HEK293 (cell line): ENCODE results near the gene PPP1R15B.

Experiments
- CTCF ChIA-PET: fragments of 350-600 bp; formaldehyde crosslinking; extraction: SDS; loops from one replicate; lab custom pipeline; 2021; ENCODE audit warnings: antibody characterized with exemption; lab: Yijun Ruan, JAX
- POLR2A ChIA-PET: fragments of 300-600 bp; formaldehyde crosslinking; extraction: SDS; loops from one replicate; lab custom pipeline; 2020; ENCODE audit warnings: antibody characterized with exemption, inconsistent platforms; lab: Yijun Ruan, JAX
- H3K27ac ChIP-seq: fragments of 200-500 bp; sonication (Bioruptor generic); 2 replicates; pipeline ENCODE4 v1.5.1; 2014; ENCODE audit warnings: low read depth, low read length, control low read depth, inconsistent platforms; ENCODE audit errors: extremely low read depth
- H3K36me3 ChIP-seq, 2 experiments: fragments of 200-500 bp in 1 of 2; sonication (Bioruptor generic) in 1 of 2; 1 replicate in 1 of 2; 2 replicates in 1 of 2; pipeline ENCODE4 v1.5.1; 2014 to 2017; ENCODE audit warnings: inconsistent platforms in 2 of 2, low read length in 2 of 2; ENCODE audit not compliant: control insufficient read depth in 2 of 2, insufficient read depth in 1 of 2
- H3K4me1 ChIP-seq: fragments of 200-500 bp; sonication (Bioruptor generic); 2 replicates; pipeline ENCODE4 v1.5.1; 2014; ENCODE audit warnings: mild to moderate bottlenecking, low read length, inconsistent platforms; ENCODE audit not compliant: control insufficient read depth, insufficient read depth
- H3K4me3 ChIP-seq: 2 replicates; pipeline ENCODE4 v1.5.1; 2011; ENCODE audit warnings: low read depth, mild to moderate bottlenecking, control low read depth, low read length, moderate library complexity
- H3K9me3 ChIP-seq: fragments of 200-500 bp; sonication (Bioruptor generic); 2 replicates; pipeline ENCODE4 v1.5.1; 2014; ENCODE audit warnings: low read depth, low read length, inconsistent platforms; ENCODE audit not compliant: control insufficient read depth, insufficient read depth
- CTCF ChIP-seq: fragments of 450-650 bp; formaldehyde crosslinking; IDR thresholded peaks from 2 replicates; pipeline ENCODE4 v1.5.1; 2016; ENCODE audit warnings: missing biosample characterization, missing genetic modification characterization
- EGR2 ChIP-seq: fragments of 450-650 bp; formaldehyde crosslinking; IDR thresholded peaks from 2 replicates; pipeline ENCODE4 v1.5.1; 2016; ENCODE audit warnings: low read depth, missing biosample characterization, missing genetic modification characterization
- GLI4 ChIP-seq: fragments of 450-650 bp; formaldehyde crosslinking; IDR thresholded peaks from 2 replicates; pipeline ENCODE4 v1.5.1; 2016; ENCODE audit warnings: missing biosample characterization, missing genetic modification characterization
- GLIS1 ChIP-seq: fragments of 450-650 bp; formaldehyde crosslinking; IDR thresholded peaks from 2 replicates; pipeline ENCODE4 v1.5.1; 2016; ENCODE audit warnings: missing biosample characterization, missing genetic modification characterization
- GLIS2 ChIP-seq: fragments of 450-650 bp; formaldehyde crosslinking; IDR thresholded peaks from 2 replicates; pipeline ENCODE4 v1.5.1; 2016; ENCODE audit warnings: missing biosample characterization, missing genetic modification characterization
- HOXC10 ChIP-seq: sonication (generic); formaldehyde crosslinking; IDR thresholded peaks from 2 replicates; pipeline ENCODE4 v1.8.1; 2023; ENCODE audit warnings: mild to moderate bottlenecking, missing genetic modification reagents
- PATZ1 ChIP-seq: fragments of 450-650 bp; formaldehyde crosslinking; IDR thresholded peaks from 2 replicates; pipeline ENCODE4 v1.5.1; 2016; ENCODE audit warnings: missing biosample characterization, missing genetic modification characterization
- SCRT2 ChIP-seq: fragments of 450-650 bp; formaldehyde crosslinking; IDR thresholded peaks from 2 replicates; pipeline ENCODE4 v1.5.1; 2016; ENCODE audit warnings: missing biosample characterization, missing genetic modification characterization
- SP2 ChIP-seq: fragments of 450-650 bp; formaldehyde crosslinking; IDR thresholded peaks from 2 replicates; pipeline ENCODE4 v1.5.1; 2016; ENCODE audit warnings: missing biosample characterization, missing genetic modification characterization
- SP3 ChIP-seq: fragments of 450-650 bp; formaldehyde crosslinking; IDR thresholded peaks from 2 replicates; pipeline ENCODE4 v1.5.1; 2016; ENCODE audit warnings: missing biosample characterization, missing genetic modification characterization
- ZBTB21 ChIP-seq: fragments of 450-650 bp; formaldehyde crosslinking; IDR thresholded peaks from 2 replicates; pipeline ENCODE4 v1.5.1; 2017; ENCODE audit warnings: missing biosample characterization, missing genetic modification characterization
- ZBTB48 ChIP-seq: fragments of 450-650 bp; formaldehyde crosslinking; IDR thresholded peaks from 2 replicates; pipeline ENCODE4 v1.5.1; 2016; ENCODE audit warnings: missing biosample characterization, missing genetic modification characterization
- ZEB2 ChIP-seq: fragments of 450-650 bp; formaldehyde crosslinking; IDR thresholded peaks from 2 replicates; pipeline ENCODE4 v1.5.1; 2016; ENCODE audit warnings: missing biosample characterization, missing genetic modification characterization
- ZFP3 ChIP-seq: fragments of 450-650 bp; formaldehyde crosslinking; IDR thresholded peaks from 2 replicates; pipeline ENCODE4 v1.5.1; 2016; ENCODE audit warnings: low read depth, missing biosample characterization, missing genetic modification characterization
- ZFP37 ChIP-seq: fragments of 450-650 bp; formaldehyde crosslinking; IDR thresholded peaks from 2 replicates; pipeline ENCODE4 v1.5.1; 2016; ENCODE audit warnings: missing biosample characterization, missing genetic modification characterization
- ZNF140 ChIP-seq: fragments of 450-650 bp; formaldehyde crosslinking; IDR thresholded peaks from 2 replicates; pipeline ENCODE4 v1.5.1; 2016; ENCODE audit warnings: missing biosample characterization, missing genetic modification characterization
- ZNF148 ChIP-seq: fragments of 450-650 bp; formaldehyde crosslinking; IDR thresholded peaks from 2 replicates; pipeline ENCODE4 v1.5.0; 2017; ENCODE audit warnings: missing biosample characterization, missing genetic modification characterization, borderline replicate concordance
- ZNF19 ChIP-seq: fragments of 450-650 bp; formaldehyde crosslinking; IDR thresholded peaks from 2 replicates; pipeline ENCODE4; 2016; ENCODE audit warnings: missing biosample characterization, missing genetic modification characterization, low read depth
- ZNF202 ChIP-seq: fragments of 450-650 bp; formaldehyde crosslinking; IDR thresholded peaks from 2 replicates; pipeline ENCODE4 v1.5.1; 2016; ENCODE audit warnings: missing biosample characterization, missing genetic modification characterization, borderline replicate concordance
- ZNF274 ChIP-seq, 2 experiments: fragments of 200-500 bp in 1 of 2; fragments of 450-650 bp in 1 of 2; sonication (Bioruptor generic) in 1 of 2; formaldehyde crosslinking in 1 of 2; IDR thresholded peaks; 2 replicates each; pipeline versions ENCODE4 v1.5.1 to v1.6.1; 2014 to 2016; ENCODE audit warnings: borderline replicate concordance in 1 of 2, inconsistent platforms in 1 of 2, low read length in 1 of 2, missing biosample characterization in 1 of 2, missing genetic modification characterization in 1 of 2
- ZNF280C ChIP-seq: fragments of 450-650 bp; formaldehyde crosslinking; IDR thresholded peaks from 2 replicates; pipeline ENCODE4 v1.5.1; 2016; ENCODE audit warnings: missing biosample characterization, missing genetic modification characterization
- ZNF501 ChIP-seq: fragments of 450-650 bp; formaldehyde crosslinking; IDR thresholded peaks from 2 replicates; pipeline ENCODE4 v1.5.1; 2016; ENCODE audit warnings: missing biosample characterization, missing genetic modification characterization
- ZNF549 ChIP-seq: fragments of 450-650 bp; IDR thresholded peaks from 2 replicates; pipeline ENCODE4 v1.5.1; 2018; ENCODE audit warnings: missing biosample characterization, missing genetic modification characterization, mild to moderate bottlenecking, inconsistent platforms, moderate library complexity
- ZNF639 ChIP-seq: fragments of 450-650 bp; formaldehyde crosslinking; IDR thresholded peaks from 2 replicates; pipeline ENCODE4 v1.5.1; 2016; ENCODE audit warnings: missing biosample characterization, missing genetic modification characterization
- ZNF747 ChIP-seq: fragments of 450-650 bp; formaldehyde crosslinking; IDR thresholded peaks from 2 replicates; pipeline ENCODE4 v1.5.1; 2016; ENCODE audit warnings: missing biosample characterization, missing genetic modification characterization
- ZSCAN4 ChIP-seq: fragments of 450-650 bp; formaldehyde crosslinking; IDR thresholded peaks from 2 replicates; pipeline ENCODE4 v1.5.1; 2017; ENCODE audit warnings: missing biosample characterization, missing genetic modification characterization

The PPP1R15B gene

GRCh38 chr1:204359474-204360255, 52.0 kb downstream of the PPP1R15B start, which contains the start of gene PLEKHA6 (continued):
- TF ChIP-seq PATZ1 (tag by site-specific recombination) (no peak), ZEB2 (tag by site-specific recombination) (no peak), ZNF280C (tag by site-specific recombination) (no peak), ZNF747 (no peak), ZNF148 (tag by site-specific recombination) (no peak), ZFP3 (tag by site-specific recombination) (no peak), ZNF202 (no peak), SP2 (tag by site-specific recombination) (no peak), GLIS1 (tag by site-specific recombination) (peak; percentile 45; the same call in 1 of the 2 replicates), SCRT2 (no peak), ZBTB21 (tag by site-specific recombination) (no peak), ZBTB48 (tag by site-specific recombination) (peak; percentile 33; the same call in 1 of the 2 replicates), GLIS2 (peak; percentile 13; the same call in 1 of the 2 replicates), CTCF (tag by site-specific recombination) (peak; percentile 85), GLI4 (tag by site-specific recombination) (no peak)

GRCh38 chr1:204359131-204359473, 52.5 kb downstream of the PPP1R15B start:
- Histone ChIP-seq H3K27ac (no peak overlapping the region), H3K9me3 (no peaks in the 10 kb centered on the region), H3K4me3 (no peak overlapping the region), H3K4me1 (no peaks in the 10 kb centered on the region; the same call in 1 of the 2 replicates), H3K36me3 (no peaks in the 10 kb centered on the region)
- ChIA-PET POLR2A (no interaction called here), CTCF (interaction anchor here (0.7 to 7.9 kb wide), 9 partner anchors 9 to 230 kb away, joined by 3 to 178 read pairs (median 4); partner anchors contain the start of genes GOLT1A and REN)
- TF ChIP-seq ZNF274 (IDR thresholded peaks at IDR 0.05; ENCODE audit: low read length) = no peak
- no peak for TF ChIP-seq ZNF274 (tag by site-specific recombination; IDR thresholded peaks at IDR 0.05; ENCODE audit: borderline replicate concordance)
- TF ChIP-seq ZNF549 (tag by site-specific recombination) = no peak
- TF ChIP-seq ZNF19 = no peak
- no peak for TF ChIP-seq HOXC10 (CRISPR knock-in tag)
- TF ChIP-seq ZNF639 (tag by site-specific recombination) = no peak
- no peak for TF ChIP-seq ZFP37 (tag by site-specific recombination)
- no peak for TF ChIP-seq SP3 (tag by site-specific recombination)
- no peak for TF ChIP-seq ZSCAN4
- TF ChIP-seq ZNF140 (tag by site-specific recombination) = no peak
- TF ChIP-seq ZNF501 = no peak
- no peak for TF ChIP-seq ZNF202
- no peak for TF ChIP-seq EGR2
